Osteoblast (primary cell): ENCODE measurements around the gene MAGED2. TPM values are rescaled to one million over a fixed set of nuclear protein-coding genes. Genes with fewer than 3 reads are reported as not detected.
A peak's percentile ranks its signal among the peaks of the same experiment; 100 is the strongest.
"Not testable (repeated sequence)": the region's sequence is repeated elsewhere in the genome, so short reads cannot be mapped to it uniquely, and the experiment has no call there.

Experiments
- DNase-seq: peaks from one replicate; pipeline ENCODE4 v3.0.0; 2011; ENCODE audit warnings: low spot score, mixed read lengths; ENCODE audit not compliant: insufficient read length; ENCODE audit errors: missing footprints
- H2AFZ ChIP-seq: 2 replicates; pipeline ENCODE4 v1.6.0; 2011; ENCODE audit warnings: mild to moderate bottlenecking, low read length
- H3K27ac ChIP-seq: 2 replicates; pipeline ENCODE4 v1.5.1; 2011; ENCODE audit warnings: mild to moderate bottlenecking, low read depth, low read length, moderate library complexity
- H3K27me3 ChIP-seq: 2 replicates; pipeline ENCODE4 v1.6.0; 2012; ENCODE audit warnings: mild to moderate bottlenecking, control low read depth, inconsistent platforms, low read length, moderate library complexity; ENCODE audit not compliant: insufficient read depth
- H3K36me3 ChIP-seq: 2 replicates; pipeline ENCODE4 v1.5.1; 2011; ENCODE audit warnings: mild to moderate bottlenecking, low read length, control low read depth, moderate library complexity; ENCODE audit not compliant: insufficient read depth
- H3K4me1 ChIP-seq: 2 replicates; pipeline ENCODE4 v1.5.1; 2011; ENCODE audit warnings: mild to moderate bottlenecking, low read length, control low read depth, moderate library complexity; ENCODE audit not compliant: insufficient read depth
- H3K4me2 ChIP-seq: 2 replicates; pipeline ENCODE4 v1.6.0; 2011; ENCODE audit warnings: mild to moderate bottlenecking, low read length; ENCODE audit not compliant: insufficient read depth
- H3K4me3 ChIP-seq: fragments of 200-600 bp; sonication (generic); 3 replicates; pipeline ENCODE4 v1.5.1; 2012; ENCODE audit warnings: mild to moderate bottlenecking, low read length, inconsistent platforms; ENCODE audit not compliant: insufficient read depth
- H3K79me2 ChIP-seq: 2 replicates; pipeline ENCODE4 v1.6.0; 2012; ENCODE audit warnings: mild to moderate bottlenecking, low read length, control low read depth, inconsistent platforms; ENCODE audit not compliant: insufficient read depth
- H3K9me3 ChIP-seq: 2 replicates; pipeline ENCODE4 v1.5.1; 2011; ENCODE audit warnings: low read depth, low read length, control low read depth
- H4K20me1 ChIP-seq: 2 replicates; pipeline ENCODE4 v1.6.0; 2012; ENCODE audit warnings: mild to moderate bottlenecking, low read length, control low read depth; ENCODE audit not compliant: insufficient read depth
- CTCF ChIP-seq: IDR thresholded peaks from 2 replicates; pipeline ENCODE4 v1.5.1; 2011; ENCODE audit warnings: mild to moderate bottlenecking, low read depth, low read length, moderate library complexity; ENCODE audit errors: extremely low read depth
- total RNA-seq: library from RNA; depleted of rRNA; stranded (reverse); fragments of >200 nt; gene quantifications from 2 replicates; pipeline ENCODE4 v1.2.3, GENCODE V29; 2012

The MAGED2 gene
- total RNA-seq, 1 donor: 200 TPM

- no peaks in the 10 kb centered on the region for H3K36me3 ChIP-seq
- no peak for TF ChIP-seq CTCF
- no peak overlapping the region for H3K4me3 ChIP-seq
- no peaks in the 10 kb centered on the region for H3K4me1 ChIP-seq
- H2AFZ ChIP-seq: no peak overlapping the region
- no peaks in the 10 kb centered on the region for H3K9me3 ChIP-seq
- no peak for DNase-seq
- no peaks in the 10 kb centered on the region for H4K20me1 ChIP-seq
- H3K4me2 ChIP-seq: no peak overlapping the region
- H3K27me3 ChIP-seq: no peaks in the 10 kb centered on the region
- H3K27ac ChIP-seq: no peak overlapping the region
- no peaks in the 10 kb centered on the region for H3K79me2 ChIP-seq
These were observed 30.4 kb upstream of the MAGED2 start for GRCh38 chrX:54776987-54777672.

GRCh38 chrX:54785901-54786300, 21.6 kb upstream of the MAGED2 start:
- H3K27me3 ChIP-seq: peaks cover 2% of the 10 kb centered on the region
- H3K36me3 ChIP-seq: no peaks in the 10 kb centered on the region
- no peak overlapping the region for H3K27ac ChIP-seq
- no peak overlapping the region for H3K4me2 ChIP-seq
- H3K4me1 ChIP-seq: no peaks in the 10 kb centered on the region
- no peaks in the 10 kb centered on the region for H3K79me2 ChIP-seq
- H3K4me3 ChIP-seq: no peak overlapping the region
- no peak overlapping the region for H2AFZ ChIP-seq
- H4K20me1 ChIP-seq: no peaks in the 10 kb centered on the region
- TF ChIP-seq CTCF: peak; percentile 39
- H3K9me3 ChIP-seq: no peaks in the 10 kb centered on the region
- no peak for DNase-seq

- DNase-seq: no peak
- Histone ChIP-seq H3K4me2 (no peak overlapping the region), H3K27ac (no peak overlapping the region), H3K27me3 (peaks cover 3% of the 10 kb centered on the region), H3K79me2 (no peaks in the 10 kb centered on the region), H2AFZ (no peak overlapping the region), H3K36me3 (no peaks in the 10 kb centered on the region), H4K20me1 (no peaks in the 10 kb centered on the region), H3K4me3 (no peak overlapping the region), H3K4me1 (no peaks in the 10 kb centered on the region), H3K9me3 (no peaks in the 10 kb centered on the region)
- no peak for TF ChIP-seq CTCF
These were observed 20.6 kb upstream of the MAGED2 start for GRCh38 chrX:54786967-54787366.

- peaks cover 5% of the 10 kb centered on the region for H3K27me3 ChIP-seq
- DNase-seq: no peak
- TF ChIP-seq CTCF: no peak
- H3K4me1 ChIP-seq: no peaks in the 10 kb centered on the region
- no peak overlapping the region for H3K4me2 ChIP-seq
- H4K20me1 ChIP-seq: no peaks in the 10 kb centered on the region
- no peaks in the 10 kb centered on the region for H3K36me3 ChIP-seq
- H3K27ac ChIP-seq: no peak overlapping the region
- no peaks in the 10 kb centered on the region for H3K9me3 ChIP-seq
- no peaks in the 10 kb centered on the region for H3K79me2 ChIP-seq
- no peak overlapping the region for H3K4me3 ChIP-seq
- H2AFZ ChIP-seq: no peak overlapping the region
These were observed 19.1 kb upstream of the MAGED2 start for GRCh38 chrX:54788446-54788845.

- H3K4me2 ChIP-seq, DNase-seq, H3K36me3 ChIP-seq, H3K4me3 ChIP-seq, H3K27me3 ChIP-seq, H2AFZ ChIP-seq, H4K20me1 ChIP-seq, H3K79me2 ChIP-seq, H3K27ac ChIP-seq, H3K9me3 ChIP-seq, H3K4me1 ChIP-seq: not testable (repeated sequence)
These were observed 18.1 kb upstream of the MAGED2 start for GRCh38 chrX:54789405-54789804.
